ENCODE measurements around the gene CAPN5.
"Not testable (repeated sequence)": the region's sequence is repeated elsewhere in the genome, so short reads cannot be mapped to it uniquely, and the experiment has no call there.

CAPN5 gene

GRCh38 chr11:77096591-77097019, 29.8 kb downstream of the CAPN5 start:
- DNase-seq (ENCODE audit: low read depth, low spot score) = no peak

- not testable (repeated sequence) for DNase-seq (ENCODE audit: low read depth, low spot score)
Observed at GRCh38 chr11:77097180-77097579, 30.4 kb downstream of the CAPN5 start.

GRCh38 chr11:77100166-77101042, 33.6 kb downstream of the CAPN5 start:
- DNase-seq (ENCODE audit: low read depth, low spot score) = no peak

GRCh38 chr11:77101043-77101537, 34.3 kb downstream of the CAPN5 start:
- no peak for DNase-seq (ENCODE audit: low read depth, low spot score)

GRCh38 chr11:77102246-77103210, 35.8 kb downstream of the CAPN5 start, which contains the start of gene OMP:
OMP (plus strand) TSS chr11:77102840; CDS start chr11:77102840, 0 bp downstream.
- DNase-seq (ENCODE audit: low read depth, low spot score) = no peak

- no peak for DNase-seq (ENCODE audit: low read depth, low spot score)
Observed at GRCh38 chr11:77103319-77103718, 36.5 kb downstream of the CAPN5 start.

- DNase-seq (ENCODE audit: low read depth, low spot score) = no peak
Observed at GRCh38 chr11:77104727-77105126, 38.0 kb downstream of the CAPN5 start.

- DNase-seq (ENCODE audit: low read depth, low spot score) = no peak
Observed at GRCh38 chr11:77106321-77106720, 39.5 kb downstream of the CAPN5 start.

- no peak for DNase-seq (ENCODE audit: low read depth, low spot score)
Observed at GRCh38 chr11:77106759-77107158, 40.0 kb downstream of the CAPN5 start.

- DNase-seq (ENCODE audit: low read depth, low spot score) = no peak
Observed at GRCh38 chr11:77107950-77108349, 41.2 kb downstream of the CAPN5 start.

- DNase-seq (ENCODE audit: low read depth, low spot score) = no peak
Observed at GRCh38 chr11:77108436-77108835, 41.7 kb downstream of the CAPN5 start.

- DNase-seq (ENCODE audit: low read depth, low spot score) = no peak
Observed at GRCh38 chr11:77109236-77110019, 42.7 kb downstream of the CAPN5 start.

- DNase-seq (ENCODE audit: low read depth, low spot score) = no peak
Observed at GRCh38 chr11:77110836-77111235, 44.1 kb downstream of the CAPN5 start.

- no peak for DNase-seq (ENCODE audit: low read depth, low spot score)
Observed at GRCh38 chr11:77111277-77111676, 44.5 kb downstream of the CAPN5 start.

- DNase-seq (ENCODE audit: low read depth, low spot score) = no peak
Observed at GRCh38 chr11:77111946-77112345, 45.2 kb downstream of the CAPN5 start.

GRCh38 chr11:77112641-77113381, 46.0 kb downstream of the CAPN5 start:
- DNase-seq (ENCODE audit: low read depth, low spot score) = no peak

GRCh38 chr11:77113382-77114088, 46.8 kb downstream of the CAPN5 start:
- DNase-seq (ENCODE audit: low read depth, low spot score) = no peak

- DNase-seq (ENCODE audit: low read depth, low spot score) = no peak
Observed at GRCh38 chr11:77114089-77114463, 47.3 kb downstream of the CAPN5 start.

GRCh38 chr11:77115181-77115611, 48.4 kb downstream of the CAPN5 start:
- no peak for DNase-seq (ENCODE audit: low read depth, low spot score)

GRCh38 chr11:77115956-77116355, 49.2 kb downstream of the CAPN5 start:
- DNase-seq (ENCODE audit: low read depth, low spot score) = no peak

Data from activated naive CD8-positive, alpha-beta T cell treated with anti-CD3 and anti-CD28 coated beads, Interleukin-2, amount 50 U/mL, for 16 hours (primary cell).